Endometrium (tissue), 2 donors: ENCODE data around the gene MAP3K9.

Experiments
- FAIRE-seq: peaks from 2 replicates; lab custom pipeline; 2012; peaks lifted over from hg19 to GRCh38; lab: Jason Lieb, UNC
- donor health status: control.
- donor health status: control.

Gene MAP3K9

GRCh38 chr14:70697701-70698100 is 111.6 kb downstream of the MAP3K9 start:
- FAIRE-seq = no peak

- no peak for FAIRE-seq
These were observed 113.3 kb downstream of the MAP3K9 start for GRCh38 chr14:70696026-70696425.

- no peak for FAIRE-seq
These were observed 117.1 kb downstream of the MAP3K9 start for GRCh38 chr14:70692210-70692609.

- FAIRE-seq = no peak
These were observed 123.7 kb downstream of the MAP3K9 start for GRCh38 chr14:70685474-70686197.

DNA sequence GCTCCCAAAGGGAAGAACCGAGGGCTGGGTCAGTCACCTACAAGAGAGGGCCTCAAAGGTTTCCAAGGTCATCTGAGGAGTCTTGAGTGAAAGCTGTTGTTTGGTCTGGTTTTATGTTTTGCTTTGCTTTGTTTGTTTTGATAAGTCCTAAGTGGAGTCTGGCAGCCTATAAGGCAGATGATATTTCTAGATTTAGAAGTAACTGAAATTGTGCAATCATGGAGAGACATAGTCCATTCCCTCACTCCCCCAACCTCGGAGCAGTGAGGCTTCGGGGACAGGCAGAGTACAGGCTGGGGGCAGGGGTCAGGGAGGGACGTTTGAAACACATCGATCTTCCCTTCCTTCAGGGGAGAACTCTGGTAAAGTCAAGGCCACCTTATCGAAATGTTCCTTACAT is 125.3 kb downstream of the MAP3K9 start:
- no peak for FAIRE-seq

DNA sequence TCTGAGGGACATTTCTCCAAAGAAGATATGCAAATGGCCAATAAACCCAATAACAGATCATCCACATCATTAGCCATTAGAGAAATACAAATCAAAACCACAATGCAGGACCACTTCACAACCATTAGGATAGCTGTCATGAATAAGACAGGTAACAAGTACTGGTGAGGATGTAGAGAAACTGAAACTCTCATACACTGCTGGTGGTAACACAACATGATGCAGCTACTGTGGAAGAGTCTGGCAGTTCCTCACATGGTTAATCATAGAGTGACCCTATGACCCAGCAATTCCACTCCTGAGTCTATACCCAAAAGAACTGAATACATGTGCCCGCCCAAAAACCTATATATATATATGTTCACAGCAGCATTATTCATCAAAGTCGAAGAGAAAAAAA is 128.6 kb downstream of the MAP3K9 start:
- FAIRE-seq = no peak

GRCh38 chr14:70677341-70677740 is 132.0 kb downstream of the MAP3K9 start:
- no peak for FAIRE-seq
